ENCODE results near the gene TTLL9.

Gene TTLL9

DNA sequence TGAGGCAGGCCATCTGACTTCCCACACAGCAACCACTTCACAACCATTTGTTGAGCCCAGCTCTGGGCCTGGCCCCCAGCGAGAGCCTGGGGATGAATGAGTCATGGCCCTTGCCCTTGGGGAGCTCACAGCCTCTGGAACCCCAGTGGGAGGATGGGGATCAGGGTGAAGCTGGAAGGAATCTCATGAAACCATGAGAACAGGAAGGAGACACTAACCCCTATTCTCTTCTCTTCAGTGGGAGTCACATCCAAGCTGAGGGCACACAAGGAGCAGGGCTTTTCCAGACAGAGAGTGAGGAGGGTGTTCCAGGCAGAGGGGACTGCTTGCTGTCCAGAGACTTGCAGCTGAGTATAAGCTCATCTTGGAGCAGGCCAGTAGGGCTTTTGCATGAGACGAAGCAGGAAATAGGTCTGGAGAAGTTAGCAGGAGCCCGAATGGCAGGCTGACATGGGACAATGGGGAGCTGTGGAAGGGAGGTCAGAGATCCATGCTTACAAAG lies 32.5 kb upstream of the TTLL9 start:
- no peak for DNase-seq

DNA sequence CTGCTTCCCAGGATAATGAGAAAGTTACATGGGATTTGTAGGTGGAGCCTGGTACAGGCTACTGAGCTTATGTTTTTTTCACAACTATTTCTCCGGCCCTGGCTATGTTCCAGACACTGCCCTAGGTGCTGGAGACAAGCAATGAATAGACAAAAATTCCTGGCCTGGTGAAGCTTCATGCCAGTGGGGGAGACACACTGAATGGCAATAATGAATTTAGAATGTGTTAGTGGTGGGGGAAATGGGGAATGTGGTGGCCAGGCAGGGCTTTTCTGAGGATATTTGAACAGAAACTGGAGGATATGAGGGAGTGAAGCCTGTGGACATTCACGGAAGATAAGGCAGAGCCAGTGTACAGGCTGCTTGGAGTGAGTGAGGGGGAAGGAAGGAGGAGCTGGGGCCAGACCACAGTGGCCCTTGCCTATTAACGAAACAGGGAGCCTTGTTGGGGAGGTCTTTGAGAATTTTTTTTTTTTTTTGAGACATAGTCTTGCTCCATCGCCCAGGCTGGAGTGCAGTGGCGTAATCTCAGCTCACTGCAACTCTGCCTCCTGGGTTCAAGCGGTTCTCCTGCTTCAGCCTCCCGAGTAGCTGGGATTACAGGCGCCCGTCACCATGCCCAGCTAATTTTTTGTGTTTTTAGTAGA lies 31.7 kb upstream of the TTLL9 start:
- no peak for DNase-seq

DNA sequence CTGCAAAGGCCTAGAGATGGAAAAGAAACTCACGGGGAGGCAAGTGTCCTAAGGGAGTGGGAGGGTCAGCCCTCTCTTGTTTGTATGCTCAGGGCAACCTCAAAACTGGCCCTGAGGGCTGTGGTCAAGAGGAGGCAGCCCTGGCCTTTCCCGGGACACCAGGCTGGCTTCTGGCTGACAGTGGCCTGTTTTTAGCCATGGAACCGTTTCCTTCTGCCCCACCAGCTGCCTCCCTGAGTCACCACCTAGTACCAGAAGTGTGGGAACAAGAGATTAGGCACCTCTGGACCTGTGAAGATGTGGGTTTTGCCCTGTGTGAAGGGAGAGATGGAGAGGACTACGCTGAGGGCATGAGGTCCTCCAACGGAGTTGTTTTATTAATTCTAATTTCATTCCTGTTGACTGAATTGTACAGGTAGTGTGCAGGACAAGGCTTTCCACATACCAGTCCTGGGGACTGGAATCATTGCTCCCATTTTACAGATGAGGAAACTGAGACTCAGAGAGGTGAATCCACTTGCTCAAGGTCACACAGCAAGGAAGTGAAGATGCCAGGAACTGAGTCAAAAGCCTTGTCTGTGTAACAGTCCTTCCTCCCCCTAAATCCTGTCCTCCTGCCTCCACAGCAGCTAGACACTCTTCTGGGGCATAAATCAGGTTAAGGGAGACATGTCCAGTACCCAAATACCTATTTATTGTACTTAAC lies 30.5 kb upstream of the TTLL9 start:
- DNase-seq: no peak

DNA sequence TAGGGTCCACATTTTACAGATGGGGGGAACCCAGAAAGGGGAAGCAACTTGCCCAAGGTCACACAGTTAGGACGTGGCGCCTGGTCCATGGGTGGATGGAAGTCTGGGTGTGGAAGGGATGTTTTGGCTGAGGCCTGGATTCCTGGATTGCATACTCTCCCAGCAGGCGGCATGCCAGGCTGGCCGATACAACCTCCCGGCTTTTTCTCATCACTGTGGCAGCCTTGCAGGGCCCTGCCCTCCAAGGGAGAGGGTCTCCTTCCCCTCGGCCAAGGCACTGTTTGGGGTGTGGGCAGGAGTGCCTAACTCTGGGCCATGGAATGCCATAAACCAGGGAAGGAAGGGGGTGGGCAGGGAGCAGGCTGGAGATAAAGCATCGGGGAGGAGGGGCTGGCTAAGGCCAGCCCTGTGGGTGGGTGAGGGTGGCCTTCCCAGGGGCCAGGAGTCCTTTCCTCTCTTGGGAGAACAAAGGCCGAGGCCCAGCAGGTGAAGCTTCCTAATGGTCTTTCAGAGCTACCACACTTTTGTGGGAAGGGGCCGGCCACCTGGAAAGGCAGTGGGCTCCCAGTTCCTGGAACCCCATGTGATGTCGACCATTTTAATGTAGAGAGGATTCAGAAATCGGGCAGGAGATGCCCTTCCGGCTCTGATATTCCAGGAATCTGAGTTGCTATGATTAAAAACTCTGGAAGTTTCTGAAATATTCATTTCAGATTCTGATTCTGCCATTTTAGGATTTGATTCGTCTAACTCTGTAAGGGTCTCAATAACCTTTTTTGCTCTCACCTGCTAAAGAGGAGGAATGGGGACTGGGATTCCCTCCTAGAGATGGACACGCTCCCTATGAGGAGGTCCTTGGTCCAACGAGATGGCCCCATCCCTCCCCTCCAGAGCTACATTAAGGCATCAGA lies 29.3 kb upstream of the TTLL9 start:
- DNase-seq: no peak

DNA sequence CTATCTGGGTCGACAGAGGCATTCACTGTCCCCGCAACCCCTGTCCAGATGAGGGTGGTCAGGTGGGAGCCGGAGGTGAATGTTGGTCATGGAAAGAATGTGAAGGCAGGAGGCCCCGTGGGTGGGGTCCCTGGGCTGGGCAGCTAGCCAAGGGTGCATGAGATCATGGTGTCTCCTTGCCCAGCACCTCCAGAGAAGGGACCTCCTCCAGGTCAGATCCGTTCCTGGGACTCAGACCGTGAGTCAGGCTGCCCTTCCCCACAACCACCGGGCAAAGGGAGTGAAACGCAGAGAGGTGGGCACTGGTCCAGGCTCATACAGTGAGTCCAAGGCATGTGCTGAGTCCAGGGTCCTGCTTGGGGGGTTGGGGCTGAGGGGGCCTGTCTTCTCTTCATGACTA lies 28.5 kb upstream of the TTLL9 start:
- DNase-seq: no peak

DNA sequence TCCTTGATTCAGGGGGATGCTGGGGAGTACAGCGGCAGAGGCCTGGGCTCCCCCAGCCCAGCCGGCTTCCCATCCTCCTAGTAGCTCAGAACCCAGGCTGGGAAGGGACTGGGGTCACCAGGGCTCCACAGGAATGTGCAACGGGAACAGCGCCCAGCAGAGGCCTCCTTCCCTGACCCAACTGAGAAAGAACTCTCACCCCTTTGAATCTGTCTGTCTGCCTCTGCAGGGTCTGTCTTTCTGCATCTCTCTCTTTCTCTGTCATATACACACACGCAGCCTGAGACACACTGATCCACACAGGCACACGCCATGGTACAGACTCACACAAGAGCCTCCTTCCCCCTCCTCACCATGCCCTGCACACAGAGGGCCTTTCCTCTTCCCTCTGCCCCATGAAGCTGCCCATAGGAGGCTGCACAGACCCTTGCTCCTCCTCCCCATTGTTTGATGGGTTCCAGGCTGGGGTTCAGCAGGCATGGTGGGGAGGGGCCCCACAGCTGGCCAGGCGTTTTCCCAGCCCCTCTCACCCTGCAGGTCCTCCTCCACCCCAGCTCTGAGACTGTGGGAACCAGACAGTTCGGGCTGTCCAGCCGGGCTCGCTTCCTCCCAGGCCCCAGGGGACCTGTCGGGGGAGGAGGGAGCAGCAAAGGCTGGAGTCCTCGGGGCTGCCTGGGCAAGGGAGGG lies 27.8 kb upstream of the TTLL9 start:
- DNase-seq: no peak

DNA sequence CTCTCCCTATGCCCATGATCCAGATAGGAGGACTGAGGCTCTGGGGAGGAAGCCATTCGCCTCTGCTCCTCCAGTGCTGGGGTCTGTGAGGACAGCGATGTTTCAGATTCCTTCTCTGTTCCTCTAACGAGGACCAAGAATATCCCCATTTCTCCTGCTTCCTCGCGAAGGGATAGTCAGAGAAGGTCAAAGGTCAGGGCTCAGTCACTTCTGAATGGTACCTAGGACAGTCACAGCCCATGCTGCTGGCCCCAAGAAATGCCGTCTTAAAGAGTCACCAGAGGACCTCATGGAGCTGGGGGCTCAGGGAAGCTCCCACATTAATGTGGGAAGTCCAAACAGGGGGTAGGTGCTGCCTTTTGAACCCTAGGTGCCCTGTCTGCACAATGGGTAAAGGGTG lies 27.1 kb upstream of the TTLL9 start:
- DNase-seq: no peak

DNA sequence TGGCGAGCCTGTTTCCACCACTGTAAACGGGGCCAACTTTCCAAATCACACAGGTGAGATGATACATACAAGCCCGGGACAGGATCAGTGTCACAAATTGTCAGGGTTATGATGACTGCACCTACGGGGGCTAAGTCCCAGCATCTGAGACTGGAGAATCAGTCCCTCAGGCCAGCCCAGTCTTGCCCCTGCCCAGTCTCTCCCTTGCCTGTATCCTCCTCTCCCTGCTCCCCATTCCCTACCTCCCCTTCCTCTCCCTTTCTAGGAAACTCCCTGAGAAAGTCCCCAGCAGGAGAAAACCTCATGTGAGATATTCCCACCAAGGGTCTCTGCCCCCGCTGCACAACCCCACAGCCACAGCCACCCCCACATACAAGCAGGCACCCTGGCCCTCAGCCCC lies 26.6 kb upstream of the TTLL9 start:
- no peak for DNase-seq

DNA sequence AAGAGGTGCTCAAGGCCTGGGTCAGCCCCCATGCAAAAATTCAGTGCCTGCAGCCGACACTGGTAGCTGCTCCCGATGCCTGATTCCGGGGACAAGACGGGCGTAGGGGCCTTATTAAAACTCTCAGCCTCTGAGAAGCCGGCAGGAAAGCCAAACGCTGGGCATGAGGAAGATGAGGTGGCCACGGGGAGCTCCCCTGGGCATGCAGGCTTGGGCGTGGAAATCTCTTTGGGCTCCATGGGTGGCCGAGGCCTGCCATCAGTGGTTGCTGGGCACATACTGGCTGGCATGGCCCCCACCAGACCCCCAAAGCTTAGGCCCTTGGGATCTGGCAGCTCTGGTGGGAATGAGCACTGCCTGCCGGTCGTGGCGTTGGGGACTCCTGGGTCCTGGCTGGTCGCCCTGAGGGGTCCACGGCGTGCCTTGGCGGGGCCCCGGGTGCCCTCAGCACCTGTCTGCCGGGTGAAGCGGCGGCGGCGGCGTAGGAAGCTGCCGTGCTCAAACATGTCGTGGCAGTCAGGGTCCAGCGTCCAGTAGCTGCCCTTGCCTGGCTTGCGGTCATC lies 25.6 kb upstream of the TTLL9 start:
- no peak for DNase-seq

DNA sequence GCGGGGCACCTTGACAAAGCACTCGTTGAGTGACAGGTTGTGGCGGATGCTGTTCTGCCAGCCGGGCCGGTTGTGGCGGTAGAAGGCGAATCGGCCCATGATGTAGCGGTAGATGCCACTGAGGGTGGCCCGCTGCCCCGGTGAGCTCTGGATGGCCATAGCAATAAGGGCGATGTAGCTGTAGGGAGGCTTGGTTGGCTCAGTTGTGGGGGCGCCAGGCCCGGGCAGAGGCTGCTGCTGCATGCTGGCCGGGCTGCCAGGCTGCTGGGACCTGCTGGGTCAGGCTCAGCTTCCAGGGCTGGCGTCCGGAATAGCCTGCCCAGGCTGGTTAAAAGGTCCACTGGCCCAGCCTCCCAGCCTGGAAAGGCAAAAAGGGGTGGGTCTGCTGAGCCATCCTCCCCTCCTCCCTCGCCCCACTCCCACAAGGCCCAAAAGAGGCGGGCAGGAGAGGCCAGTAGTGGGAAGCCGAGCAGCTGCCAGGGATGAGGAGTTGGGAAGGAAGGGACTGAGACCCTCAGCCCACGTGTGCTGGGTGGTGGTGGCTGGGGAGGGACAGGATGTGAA lies 25.1 kb upstream of the TTLL9 start, which contains the start of gene FOXS1:
Gene FOXS1, minus strand, starts transcription at position 305 of the 564 bp plus-strand sequence. Its CDS starts 62 bp downstream, at position 243.
- DNase-seq: no peak

DNA sequence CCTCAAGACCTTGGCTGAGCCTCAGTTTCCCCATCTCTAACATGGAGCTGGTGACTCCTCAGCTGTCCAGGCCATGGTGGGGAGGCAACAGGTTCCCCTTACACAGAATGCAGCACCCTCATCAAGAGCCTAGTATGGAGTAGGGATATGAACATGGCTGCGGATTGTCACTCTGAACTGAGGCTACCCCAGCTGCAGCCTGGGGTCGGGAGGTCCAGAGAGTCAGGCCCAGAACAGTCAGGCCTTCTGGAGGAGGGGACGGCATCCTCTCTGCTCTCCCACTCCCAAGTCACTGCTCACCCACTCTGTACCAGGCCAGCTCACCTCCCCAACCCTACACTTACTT lies 23.7 kb upstream of the TTLL9 start:
- no peak for DNase-seq

DNA sequence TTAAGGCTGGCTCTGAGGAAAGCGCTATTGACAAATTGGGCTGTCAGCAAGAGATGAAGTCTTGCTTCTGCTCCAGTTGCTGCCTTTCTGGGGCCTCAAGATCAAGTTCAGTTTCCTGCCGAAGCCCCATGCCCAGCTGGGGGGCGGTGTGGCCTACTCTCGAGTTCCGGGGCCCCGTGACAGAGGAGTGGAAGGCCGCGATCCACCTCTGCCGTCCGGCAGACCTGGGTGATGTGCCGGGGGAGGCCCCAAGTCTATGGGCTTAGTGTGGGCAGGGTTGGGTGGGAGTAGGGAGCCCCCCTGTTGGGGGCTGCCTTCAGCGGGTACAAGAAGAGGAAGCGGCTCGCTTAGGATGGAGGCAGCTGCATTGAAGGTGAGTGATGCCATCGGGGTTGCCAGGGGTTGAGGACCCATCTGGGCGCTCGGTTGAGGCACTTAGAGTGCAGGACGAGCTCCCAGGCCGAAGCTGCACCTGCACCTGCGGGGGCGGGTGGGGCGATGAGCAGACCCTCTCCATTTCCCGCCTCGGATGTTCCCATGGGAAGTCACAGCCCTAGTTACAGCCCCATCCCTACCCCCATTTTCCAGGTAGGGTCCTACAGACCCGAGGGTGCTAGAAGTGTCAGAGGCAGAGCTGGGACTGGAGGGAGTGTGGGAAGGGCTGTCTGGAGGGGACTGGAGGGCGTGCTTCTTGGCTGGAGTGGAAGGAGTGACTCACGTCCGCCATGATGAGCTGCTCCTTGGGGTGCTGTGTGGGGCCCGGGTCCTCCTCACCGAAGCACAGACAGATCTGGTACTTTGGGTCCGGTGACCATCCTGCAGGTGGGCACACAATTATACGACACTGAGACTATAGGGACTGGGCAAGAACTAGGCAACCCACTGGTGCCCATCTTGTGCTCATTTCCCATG lies 22.1 kb upstream of the TTLL9 start:
- no peak for DNase-seq

DNA sequence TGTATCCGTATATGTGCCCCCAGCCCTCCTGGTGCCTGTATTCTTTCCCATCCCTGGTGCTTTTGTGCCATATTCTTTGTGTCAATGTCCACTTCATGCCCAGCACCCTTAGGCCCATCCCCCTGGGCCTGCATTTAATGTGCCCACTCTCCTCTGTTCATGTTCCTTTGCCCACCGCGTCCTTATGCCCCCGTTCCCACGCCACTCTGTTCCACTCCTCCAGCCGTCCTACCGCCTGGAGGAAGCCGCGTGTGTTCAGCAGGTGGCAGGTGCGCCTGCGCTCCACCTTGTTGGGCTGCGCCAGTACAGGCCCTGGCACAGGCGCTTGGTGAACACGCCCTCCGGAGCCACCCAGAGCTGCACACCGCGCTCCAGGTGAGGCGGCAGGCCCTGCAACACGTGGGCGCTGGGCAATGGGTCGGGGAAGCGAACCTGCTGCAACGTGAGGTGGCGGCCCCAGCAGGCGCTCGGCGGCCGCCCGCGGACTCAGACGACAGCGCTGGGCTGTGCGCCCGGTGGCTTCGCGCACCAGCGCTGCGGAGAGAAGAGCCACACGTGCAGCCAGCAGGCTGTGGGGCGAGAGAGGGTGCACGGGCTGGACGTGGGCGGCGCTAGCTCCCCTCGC lies 21.0 kb upstream of the TTLL9 start:
- peak; percentile 73 for DNase-seq

DNA sequence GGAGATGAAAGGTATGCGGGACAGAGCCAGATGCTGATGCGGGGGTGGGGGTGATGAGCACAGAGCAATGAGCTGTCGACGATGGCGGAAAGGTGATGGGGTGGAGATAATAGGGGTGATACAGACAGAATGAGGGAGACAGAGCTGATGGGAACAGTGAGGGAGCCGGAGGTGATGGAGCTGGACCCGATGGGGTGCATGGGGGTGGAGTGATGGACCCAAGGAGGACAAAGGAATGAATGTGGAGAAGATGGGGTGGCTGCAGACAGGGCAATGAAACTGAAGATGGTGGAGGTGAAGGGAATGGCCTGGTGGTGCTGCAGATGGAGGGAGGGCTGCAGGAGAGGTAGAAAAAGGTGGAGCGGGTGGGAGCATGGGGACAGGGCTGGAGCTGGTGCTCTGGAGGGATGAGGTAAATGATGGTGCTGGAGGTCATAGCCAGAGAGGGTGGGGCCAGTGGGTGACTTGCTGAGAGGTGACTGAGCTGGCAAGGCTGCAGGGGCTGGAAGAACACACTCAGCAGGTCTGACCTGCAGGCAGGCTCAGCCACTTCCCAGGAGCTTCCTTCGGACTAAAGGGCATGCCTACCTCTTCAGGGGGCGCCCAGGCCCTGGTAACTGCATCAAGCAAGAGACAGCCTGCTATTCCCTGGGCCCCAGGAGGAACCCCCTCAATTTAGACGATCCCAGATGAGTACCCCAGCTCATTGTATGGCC lies 19.0 kb upstream of the TTLL9 start:
- no peak for DNase-seq

DNA sequence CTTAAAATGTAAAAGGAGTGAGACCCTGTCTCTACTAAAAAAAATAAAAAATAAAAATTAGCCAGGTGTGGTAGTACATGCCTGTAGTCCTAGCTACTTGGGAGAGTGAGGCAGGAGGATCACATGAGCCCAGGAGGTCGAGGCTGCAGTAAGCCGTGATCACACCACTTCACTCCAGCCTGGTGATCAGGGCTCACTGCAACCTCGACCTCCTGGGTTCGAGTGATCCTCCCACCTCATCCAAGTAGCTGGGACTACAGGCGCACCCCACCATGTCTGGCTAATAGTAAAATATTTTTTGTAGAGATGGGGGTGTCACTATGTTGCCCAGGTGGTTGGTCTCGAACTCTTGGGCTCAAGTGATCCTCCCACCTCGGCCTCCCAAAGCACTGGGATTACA lies 17.0 kb upstream of the TTLL9 start:
- no peak for DNase-seq

DNA sequence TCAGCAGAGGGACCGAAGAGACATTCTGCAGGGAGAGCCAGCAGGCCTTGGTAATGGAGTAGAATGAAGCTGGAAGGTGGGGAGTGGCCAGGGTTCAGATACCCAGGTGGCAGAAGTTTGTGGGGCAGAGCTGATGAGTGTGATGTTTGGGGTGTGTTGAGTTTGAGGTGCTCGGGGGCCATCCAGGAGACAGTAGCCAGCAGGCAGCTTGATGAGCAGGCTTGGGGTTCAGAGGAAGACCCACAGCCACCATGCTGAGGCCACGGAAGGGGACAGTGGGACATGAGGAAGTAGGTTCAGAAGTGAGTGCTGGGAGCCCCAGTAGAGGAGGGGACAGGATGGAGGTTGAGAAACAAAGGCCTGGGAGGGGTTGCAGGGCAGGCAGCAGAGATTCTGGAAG lies 13.9 kb upstream of the TTLL9 start:
- DNase-seq: no peak

DNA sequence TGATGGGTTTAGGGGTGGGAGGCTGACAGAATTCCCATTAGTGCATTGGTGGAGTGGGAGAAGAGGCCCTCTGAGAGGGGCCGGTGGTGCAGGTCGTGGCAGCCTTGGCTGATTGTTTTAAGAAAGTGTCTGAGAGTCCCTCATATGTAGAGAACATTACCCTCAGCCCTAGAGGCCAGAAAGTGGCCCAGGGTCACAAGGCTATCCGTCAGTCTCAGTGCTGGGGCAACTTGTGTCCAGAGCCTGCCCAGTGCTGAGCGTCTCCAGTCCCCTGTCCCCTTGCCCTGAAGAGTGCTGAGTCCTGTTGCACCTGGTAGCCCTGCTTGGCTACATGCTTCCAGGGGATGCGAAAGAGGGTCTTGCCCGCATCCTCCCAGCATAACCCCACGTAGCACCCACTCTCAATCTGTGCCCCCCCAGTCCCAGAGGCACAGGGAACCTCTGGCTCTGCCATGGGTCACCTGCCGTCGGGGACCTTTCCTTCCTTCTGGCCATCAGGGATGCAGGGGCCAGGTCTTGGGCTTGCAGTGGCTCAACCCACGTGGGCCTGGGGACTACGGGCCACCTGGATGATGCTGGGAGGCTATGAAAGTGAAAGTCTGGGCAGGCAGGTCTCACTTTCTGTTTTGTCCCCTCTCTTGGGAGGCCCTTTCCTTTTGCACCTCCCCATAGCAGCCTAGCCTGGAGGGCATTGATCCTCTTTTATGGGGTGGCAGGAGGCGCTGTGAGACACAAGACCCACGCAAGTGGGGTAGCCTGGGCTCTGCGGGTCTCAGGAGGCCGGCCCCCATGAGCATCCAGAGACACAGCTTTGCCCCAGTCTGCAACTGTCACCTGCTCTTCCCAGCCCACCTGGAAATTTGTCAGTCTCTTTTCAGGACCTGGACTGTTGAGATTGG lies 12.3 kb upstream of the TTLL9 start:
- no peak for DNase-seq

DNA sequence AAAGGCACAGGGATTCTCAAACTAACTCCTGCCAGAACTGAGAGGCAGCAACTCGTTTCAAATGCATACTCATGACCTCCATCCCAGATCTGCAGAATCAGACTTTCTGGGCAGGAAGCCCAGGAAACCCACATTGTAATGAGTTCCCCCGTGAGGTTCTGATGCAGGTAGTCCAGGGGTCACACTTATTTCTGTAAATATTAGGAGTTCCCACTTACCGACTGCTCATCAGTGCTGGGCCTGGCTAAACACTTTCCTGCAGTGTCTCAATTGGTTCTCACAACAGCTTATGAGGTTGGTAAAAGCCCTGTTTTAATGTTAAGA lies 11.7 kb upstream of the TTLL9 start:
- DNase-seq: no peak
